Measurements from ENCODE around the gene PKN1.

The PKN1 gene

GRCh38 chr19:14479975-14480699 is 47.0 kb downstream of the PKN1 start:
- H3K4me3 ChIP-seq (ENCODE audit: low read depth, low read length): no peak overlapping the region
- TF ChIP-seq CTCF (conservative IDR thresholded peaks at IDR 0.05; ENCODE audit: low read depth, low read length): peak; percentile 76
- DNase-seq (ENCODE audit: low read depth): peak; percentile 45

DNA sequence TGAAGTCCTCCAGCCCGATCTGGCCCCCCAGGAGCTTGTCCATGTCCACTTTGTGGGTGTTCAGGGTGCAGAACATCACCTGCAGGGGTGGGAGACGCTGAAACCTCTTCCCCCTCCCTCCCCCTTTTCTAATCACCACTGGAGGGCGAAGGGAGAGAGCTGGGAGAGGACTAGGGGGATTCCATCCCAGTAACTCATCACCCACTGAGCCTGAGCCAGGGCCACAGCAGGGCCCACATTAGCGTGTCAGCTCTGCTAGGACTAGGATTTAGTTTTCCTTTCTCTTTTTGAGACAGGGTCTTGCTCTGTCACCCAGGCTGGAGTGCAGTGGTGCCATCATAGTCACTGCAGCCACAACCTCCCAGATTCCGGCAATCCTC is 47.6 kb downstream of the PKN1 start:
- DNase-seq (ENCODE audit: low read depth): peak; percentile 42
- no peak for TF ChIP-seq CTCF (conservative IDR thresholded peaks at IDR 0.05; ENCODE audit: low read depth, low read length)
- no peak overlapping the region for H3K4me3 ChIP-seq (ENCODE audit: low read depth, low read length)

DNA sequence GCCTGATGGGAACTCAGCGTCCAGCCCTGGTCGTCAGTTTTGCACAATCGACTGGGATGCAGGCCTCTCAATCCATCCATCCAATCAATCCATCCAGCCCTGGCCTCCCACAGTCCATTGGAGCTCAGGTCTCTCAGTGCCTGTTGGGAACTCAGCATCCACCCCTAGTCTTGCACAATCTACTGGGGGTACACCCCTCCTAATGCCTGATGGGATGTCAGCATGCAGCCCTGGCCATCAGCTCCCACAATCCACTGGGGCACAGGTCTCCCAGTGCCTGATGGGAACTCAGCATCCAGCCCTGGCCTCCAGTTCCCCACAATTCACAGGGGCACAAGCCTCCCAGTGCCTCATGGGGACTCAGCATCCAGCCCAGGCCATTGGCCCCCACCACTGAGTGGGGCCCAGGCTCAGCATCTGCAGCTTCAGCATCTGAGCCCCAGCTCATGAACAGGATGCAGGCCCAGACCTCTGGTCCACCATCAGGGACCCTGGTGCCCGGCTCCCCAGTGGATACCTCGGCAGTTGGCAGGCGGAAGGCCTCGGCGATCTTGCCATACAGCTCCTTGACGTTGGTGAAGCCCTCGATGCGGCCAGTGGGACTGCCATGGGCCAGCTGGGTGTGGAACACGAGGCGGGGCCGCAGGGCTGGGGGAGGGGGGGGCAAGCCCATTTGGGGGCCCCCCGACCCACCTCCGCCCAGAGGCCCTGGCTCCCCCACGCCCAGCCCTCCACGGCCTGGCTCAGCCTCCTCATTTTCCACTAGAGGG is 49.3 kb downstream of the PKN1 start:
- TF ChIP-seq CTCF (conservative IDR thresholded peaks at IDR 0.05; ENCODE audit: low read depth, low read length): no peak
- H3K4me3 ChIP-seq (ENCODE audit: low read depth, low read length): no peak overlapping the region
- no peak for DNase-seq (ENCODE audit: low read depth)

- no peak for DNase-seq (ENCODE audit: low read depth)
- no peak for TF ChIP-seq CTCF (conservative IDR thresholded peaks at IDR 0.05; ENCODE audit: low read depth, low read length)
- H3K4me3 ChIP-seq (ENCODE audit: low read depth, low read length): no peak overlapping the region
Measured at GRCh38 chr19:14487370-14488125, 54.4 kb downstream of the PKN1 start.

DNA sequence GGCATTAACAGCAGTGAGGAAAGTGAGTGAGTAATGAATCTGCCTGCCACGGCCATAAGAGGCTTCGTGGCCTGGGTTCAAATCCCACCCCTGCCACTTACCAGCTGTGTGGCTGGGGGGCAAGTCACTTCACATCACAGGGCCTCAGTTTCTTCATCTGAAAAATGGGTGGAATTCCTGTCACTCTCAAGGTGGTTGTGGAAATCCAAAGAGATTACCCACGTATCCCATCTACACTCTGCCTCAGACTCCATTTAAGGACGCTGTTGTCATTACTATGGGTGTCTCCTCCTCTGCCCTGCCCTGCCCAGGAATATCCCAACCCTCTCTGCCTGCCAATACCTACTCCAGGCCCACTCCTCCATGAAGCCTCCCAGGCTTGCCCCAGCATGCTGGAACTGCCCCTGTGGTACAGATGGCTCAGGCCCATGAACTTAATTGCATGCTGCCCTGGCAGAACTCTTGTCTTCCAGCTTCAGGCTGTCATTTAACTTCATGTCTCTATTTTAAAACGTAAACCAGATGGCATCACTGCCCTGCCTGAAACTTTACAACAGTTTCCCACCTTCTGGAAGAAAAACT is 59.7 kb downstream of the PKN1 start:
- DNase-seq (ENCODE audit: low read depth): no peak
- TF ChIP-seq CTCF (conservative IDR thresholded peaks at IDR 0.05; ENCODE audit: low read depth, low read length): no peak
- no peak overlapping the region for H3K4me3 ChIP-seq (ENCODE audit: low read depth, low read length)

DNA sequence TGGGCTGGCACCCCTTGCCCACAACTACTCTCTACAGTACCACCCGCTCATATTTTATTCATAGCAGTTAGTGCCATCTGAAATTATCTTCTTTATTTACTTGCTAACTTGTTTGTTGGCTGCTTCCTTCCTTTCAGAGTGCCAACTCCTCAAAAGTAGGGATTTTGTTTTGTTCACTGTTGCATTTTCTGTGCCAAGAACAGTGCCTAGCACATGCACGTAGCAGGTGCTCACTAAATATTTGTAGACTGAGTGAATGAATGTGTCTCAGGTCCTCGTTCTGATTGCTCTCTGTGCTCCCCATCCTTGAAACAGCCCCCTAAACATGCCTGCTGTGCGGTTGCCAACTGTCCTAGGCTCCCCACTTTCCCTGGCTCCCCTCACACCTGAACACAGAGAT is 61.3 kb downstream of the PKN1 start:
- no peak for TF ChIP-seq CTCF (conservative IDR thresholded peaks at IDR 0.05; ENCODE audit: low read depth, low read length)
- H3K4me3 ChIP-seq (ENCODE audit: low read depth, low read length): peak overlapping the region; percentile 83
- no peak for DNase-seq (ENCODE audit: low read depth)

All from choroid plexus epithelial cell (primary cell).